Tibial nerve (tissue), 3 donors: Measurements from ENCODE around the gene KRTAP2-3.
"Not testable (repeated sequence)": the region's sequence is repeated elsewhere in the genome, so short reads cannot be mapped to it uniquely, and the experiment has no call there.

Experiments
- CTCF ChIP-seq, 5 experiments: fragments of 200-600 bp in 3 of 5; fragments of 450-650 bp in 2 of 5; sonication (generic) in 3 of 5; IDR thresholded peaks; one replicate each; pipeline ENCODE4 v1.5.1; 2016 to 2019; ENCODE audit warnings: antibody characterized with exemption in 5 of 5, mild to moderate bottlenecking in 3 of 5, moderate library complexity in 2 of 5
- POLR2A ChIP-seq, 2 donors: fragments of 450-650 bp; IDR thresholded peaks; one replicate each; pipeline ENCODE4 v1.6.1; 2017; ENCODE audit warnings: antibody characterized with exemption in 2 of 2, mild to moderate bottlenecking in 2 of 2, moderate library complexity in 2 of 2

GRCh38 chr17:41108728-41109386 lies 48.9 kb upstream of the KRTAP2-3 start:
- not testable (repeated sequence) for TF ChIP-seq CTCF, POLR2A (IDR thresholded peaks at IDR 0.05)
